ENCODE data around the gene PTCH2.

GRCh38 chr1:44857446-44857845, 14.4 kb upstream of the PTCH2 start:
- TF ChIP-seq CTCF (IDR thresholded peaks at IDR 0.05) = no peak
- no peak for TF ChIP-seq POLR2AphosphoS5 (IDR thresholded peaks at IDR 0.05; ENCODE audit: low read depth, low read length)
- TF ChIP-seq REST (IDR thresholded peaks at IDR 0.05; ENCODE audit: insufficient read depth in 1 of 2, low read depth in 2 of 2, low read length in 1 of 2) = no peak
- TF ChIP-seq TCF7L2 (IDR thresholded peaks at IDR 0.05; ENCODE audit: low read depth, low read length) = no peak

All from Panc1 (cell line).